ENCODE results near the gene ALAD. TPM values are rescaled to one million over a fixed set of nuclear protein-coding genes. Genes with fewer than 3 reads are reported as not detected.

ALAD gene
- total RNA-seq, 1 experiment from 2014 or later = 8.9 TPM

DNA sequence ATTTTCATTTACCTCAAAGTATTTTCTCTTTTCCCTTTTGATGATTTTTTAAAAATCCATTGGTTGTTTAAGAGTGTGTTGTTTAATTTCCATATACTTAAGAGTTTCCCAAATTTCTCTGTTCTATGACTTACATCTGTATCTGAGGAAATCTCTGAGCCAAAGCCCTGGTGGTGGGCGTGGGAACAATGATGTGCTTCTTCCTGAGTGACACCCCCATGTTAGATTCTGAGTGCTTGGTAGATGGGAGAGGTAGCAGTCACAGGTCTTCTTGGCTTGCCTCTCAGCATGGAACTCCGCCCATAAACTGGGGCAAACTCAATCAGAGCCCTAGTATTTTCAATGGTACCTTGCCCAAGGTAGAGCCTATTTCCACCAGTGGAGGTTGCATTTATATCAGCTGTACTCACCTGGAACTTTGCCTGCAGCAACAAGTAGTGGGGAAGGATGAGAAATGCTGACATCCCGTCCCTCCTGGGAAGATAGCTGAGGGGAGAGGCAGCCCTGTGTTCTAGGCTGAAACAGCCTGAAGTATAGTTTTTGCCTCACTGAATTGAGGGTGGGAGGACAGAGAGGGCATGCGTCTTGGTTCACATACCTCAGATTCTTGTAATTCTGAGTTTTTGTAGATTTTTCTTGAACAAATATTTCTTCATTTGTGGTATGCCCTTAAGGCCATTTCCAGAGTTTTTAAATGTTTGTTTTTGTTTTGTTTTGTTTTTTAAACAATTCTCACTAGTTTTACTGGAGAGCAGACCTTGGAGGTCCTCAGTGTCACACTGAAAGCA lies 35.8 kb upstream of the ALAD start:
- ChIA-PET POLR2A (no interaction called here), CTCF (no interaction called here)
- in situ Hi-C loops (cut with HindIII; ENCODE audit: low pct_unique_long_range_greater_than_20kb, low sequenced_read_pairs) (no loop called here), intact Hi-C loops (cut with micrococcal nuclease; ENCODE audit: unreplicated experiment) (no loop called here)
- no peaks in the 10 kb centered on the region for H3K4me1 ChIP-seq (ENCODE audit: control insufficient read depth, insufficient read depth, low read length)
- H3K9me3 ChIP-seq (ENCODE audit: control insufficient read depth, insufficient read depth, low read depth, low read length) = no peaks in the 10 kb centered on the region
- ATAC-seq (no peak), DNase-seq (ENCODE audit: low read depth, low spot score) (no peak)
- H3K36me3 ChIP-seq (ENCODE audit: control insufficient read depth, insufficient read depth, low read length) = no peaks in the 10 kb centered on the region
- H3K27ac ChIP-seq (ENCODE audit: low read length) = no peak overlapping the region
- no peaks in the 10 kb centered on the region for H3K27me3 ChIP-seq (ENCODE audit: control insufficient read depth, insufficient read depth, low read length)
- TF ChIP-seq SIN3A (IDR thresholded peaks at IDR 0.05; ENCODE audit: borderline replicate concordance, insufficient read depth, low read depth, low read length) (no peak), TCF7L2 (IDR thresholded peaks at IDR 0.05; ENCODE audit: low read depth, low read length) (no peak), POLR2AphosphoS5 (IDR thresholded peaks at IDR 0.05; ENCODE audit: low read depth, low read length) (no peak)
- TF ChIP-seq, protein P1, sequence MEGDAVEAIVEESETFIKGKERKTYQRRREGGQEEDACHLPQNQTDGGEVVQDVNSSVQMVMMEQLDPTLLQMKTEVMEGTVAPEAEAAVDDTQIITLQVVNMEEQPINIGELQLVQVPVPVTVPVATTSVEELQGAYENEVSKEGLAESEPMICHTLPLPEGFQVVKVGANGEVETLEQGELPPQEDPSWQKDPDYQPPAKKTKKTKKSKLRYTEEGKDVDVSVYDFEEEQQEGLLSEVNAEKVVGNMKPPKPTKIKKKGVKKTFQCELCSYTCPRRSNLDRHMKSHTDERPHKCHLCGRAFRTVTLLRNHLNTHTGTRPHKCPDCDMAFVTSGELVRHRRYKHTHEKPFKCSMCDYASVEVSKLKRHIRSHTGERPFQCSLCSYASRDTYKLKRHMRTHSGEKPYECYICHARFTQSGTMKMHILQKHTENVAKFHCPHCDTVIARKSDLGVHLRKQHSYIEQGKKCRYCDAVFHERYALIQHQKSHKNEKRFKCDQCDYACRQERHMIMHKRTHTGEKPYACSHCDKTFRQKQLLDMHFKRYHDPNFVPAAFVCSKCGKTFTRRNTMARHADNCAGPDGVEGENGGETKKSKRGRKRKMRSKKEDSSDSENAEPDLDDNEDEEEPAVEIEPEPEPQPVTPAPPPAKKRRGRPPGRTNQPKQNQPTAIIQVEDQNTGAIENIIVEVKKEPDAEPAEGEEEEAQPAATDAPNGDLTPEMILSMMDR (IDR thresholded peaks at IDR 0.05) = no peak
- TF ChIP-seq, protein P2, sequence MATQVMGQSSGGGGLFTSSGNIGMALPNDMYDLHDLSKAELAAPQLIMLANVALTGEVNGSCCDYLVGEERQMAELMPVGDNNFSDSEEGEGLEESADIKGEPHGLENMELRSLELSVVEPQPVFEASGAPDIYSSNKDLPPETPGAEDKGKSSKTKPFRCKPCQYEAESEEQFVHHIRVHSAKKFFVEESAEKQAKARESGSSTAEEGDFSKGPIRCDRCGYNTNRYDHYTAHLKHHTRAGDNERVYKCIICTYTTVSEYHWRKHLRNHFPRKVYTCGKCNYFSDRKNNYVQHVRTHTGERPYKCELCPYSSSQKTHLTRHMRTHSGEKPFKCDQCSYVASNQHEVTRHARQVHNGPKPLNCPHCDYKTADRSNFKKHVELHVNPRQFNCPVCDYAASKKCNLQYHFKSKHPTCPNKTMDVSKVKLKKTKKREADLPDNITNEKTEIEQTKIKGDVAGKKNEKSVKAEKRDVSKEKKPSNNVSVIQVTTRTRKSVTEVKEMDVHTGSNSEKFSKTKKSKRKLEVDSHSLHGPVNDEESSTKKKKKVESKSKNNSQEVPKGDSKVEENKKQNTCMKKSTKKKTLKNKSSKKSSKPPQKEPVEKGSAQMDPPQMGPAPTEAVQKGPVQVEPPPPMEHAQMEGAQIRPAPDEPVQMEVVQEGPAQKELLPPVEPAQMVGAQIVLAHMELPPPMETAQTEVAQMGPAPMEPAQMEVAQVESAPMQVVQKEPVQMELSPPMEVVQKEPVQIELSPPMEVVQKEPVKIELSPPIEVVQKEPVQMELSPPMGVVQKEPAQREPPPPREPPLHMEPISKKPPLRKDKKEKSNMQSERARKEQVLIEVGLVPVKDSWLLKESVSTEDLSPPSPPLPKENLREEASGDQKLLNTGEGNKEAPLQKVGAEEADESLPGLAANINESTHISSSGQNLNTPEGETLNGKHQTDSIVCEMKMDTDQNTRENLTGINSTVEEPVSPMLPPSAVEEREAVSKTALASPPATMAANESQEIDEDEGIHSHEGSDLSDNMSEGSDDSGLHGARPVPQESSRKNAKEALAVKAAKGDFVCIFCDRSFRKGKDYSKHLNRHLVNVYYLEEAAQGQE (IDR thresholded peaks at IDR 0.05; ENCODE audit: insufficient read depth in 1 of 2, low read depth in 2 of 2, low read length in 1 of 2) = no peak
- no TSS peak for BruUV-seq (replicated peaks)
- no peak overlapping the region for H3K4me3 ChIP-seq (ENCODE audit: low read depth in 2 of 2, low read length in 2 of 2)

DNA sequence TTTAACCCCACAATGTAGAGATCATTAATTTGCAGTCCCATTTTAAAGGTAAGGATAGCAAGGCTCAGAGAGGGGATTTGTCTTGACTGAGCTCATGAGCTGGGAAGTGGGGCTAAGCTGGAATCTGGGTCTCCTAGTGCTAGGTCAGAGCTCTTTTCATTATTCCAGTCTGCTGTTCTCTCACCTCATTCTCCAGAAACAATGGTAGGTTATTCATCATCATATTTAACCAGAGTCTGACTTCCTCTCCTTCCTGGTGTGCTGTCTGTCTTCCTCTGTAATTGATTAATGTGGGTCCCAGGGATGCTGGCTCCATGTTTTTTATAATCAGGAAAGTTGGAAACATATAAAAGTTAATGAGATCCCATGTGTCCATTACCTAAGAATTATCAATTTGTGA lies 30.1 kb upstream of the ALAD start:
- no peak for DNase-seq (ENCODE audit: low read depth, low spot score)
- POLR2A ChIA-PET = no interaction called here
- no peaks in the 10 kb centered on the region for H3K36me3 ChIP-seq (ENCODE audit: control insufficient read depth, insufficient read depth, low read length)
- TF ChIP-seq, protein P1 (IDR thresholded peaks at IDR 0.05) = no peak
- TF ChIP-seq TCF7L2 (IDR thresholded peaks at IDR 0.05; ENCODE audit: low read depth, low read length) = no peak
- TF ChIP-seq SIN3A (IDR thresholded peaks at IDR 0.05; ENCODE audit: borderline replicate concordance, insufficient read depth, low read depth, low read length) = no peak
- TF ChIP-seq, protein P2 (IDR thresholded peaks at IDR 0.05; ENCODE audit: insufficient read depth in 1 of 2, low read depth in 2 of 2, low read length in 1 of 2) = no peak
- TF ChIP-seq POLR2AphosphoS5 (IDR thresholded peaks at IDR 0.05; ENCODE audit: low read depth, low read length) = no peak
- BruUV-seq (replicated peaks) = no TSS peak
- no peaks in the 10 kb centered on the region for H3K9me3 ChIP-seq (ENCODE audit: control insufficient read depth, insufficient read depth, low read depth, low read length)
- ATAC-seq = no peak
- CTCF ChIA-PET = no interaction called here
- H3K27ac ChIP-seq (ENCODE audit: low read length) = no peak overlapping the region
- H3K4me3 ChIP-seq (ENCODE audit: low read depth in 2 of 2, low read length in 2 of 2) = no peak overlapping the region
- in situ Hi-C loops (cut with HindIII; ENCODE audit: low pct_unique_long_range_greater_than_20kb, low sequenced_read_pairs) = no loop called here
- intact Hi-C loops (cut with micrococcal nuclease; ENCODE audit: unreplicated experiment) = no loop called here
- no peaks in the 10 kb centered on the region for H3K4me1 ChIP-seq (ENCODE audit: control insufficient read depth, insufficient read depth, low read length)
- no peaks in the 10 kb centered on the region for H3K27me3 ChIP-seq (ENCODE audit: control insufficient read depth, insufficient read depth, low read length)

Measured in Panc1 (cell line).